Fibroblast of gingiva (primary cell): ENCODE results near the gene AQP9.
A peak's percentile ranks its signal among the peaks of the same experiment; 100 is the strongest.
"Not testable (repeated sequence)": the region's sequence is repeated elsewhere in the genome, so short reads cannot be mapped to it uniquely, and the experiment has no call there.

Experiments
- DNase-seq: peaks from one replicate; pipeline ENCODE4 v3.0.0-alpha.2; 2011; ENCODE audit warnings: low read depth

AQP9 gene

GRCh38 chr15:58182460-58183163 is 44.4 kb downstream of the AQP9 start:
- DNase-seq, result peak; percentile 38

- DNase-seq, result peak; percentile 59
Measured at GRCh38 chr15:58185439-58185838, 47.3 kb downstream of the AQP9 start.

GRCh38 chr15:58189148-58189811 is 51.1 kb downstream of the AQP9 start:
- no peak for DNase-seq

GRCh38 chr15:58190419-58190818 is 52.2 kb downstream of the AQP9 start:
- no peak for DNase-seq

- not testable (repeated sequence) for DNase-seq
Measured at GRCh38 chr15:58193636-58194035, 55.5 kb downstream of the AQP9 start.

GRCh38 chr15:58200739-58201138 is 62.6 kb downstream of the AQP9 start:
- no peak for DNase-seq

- DNase-seq, result peak; percentile 93
Measured at GRCh38 chr15:58201516-58201915, 63.3 kb downstream of the AQP9 start.

GRCh38 chr15:58203537-58203936 is 65.4 kb downstream of the AQP9 start:
- DNase-seq, result peak; percentile 99

GRCh38 chr15:58206151-58206550 is 68.0 kb downstream of the AQP9 start:
- DNase-seq, result no peak

GRCh38 chr15:58208217-58208616 is 70.0 kb downstream of the AQP9 start:
- not testable (repeated sequence) for DNase-seq

- peak; percentile 88 for DNase-seq
Measured at GRCh38 chr15:58209007-58209481, 70.9 kb downstream of the AQP9 start.

GRCh38 chr15:58210031-58210430 is 71.8 kb downstream of the AQP9 start:
- DNase-seq, result not testable (repeated sequence)

GRCh38 chr15:58212909-58213526 is 74.8 kb downstream of the AQP9 start:
- DNase-seq, result peak; percentile 62

- DNase-seq, result peak; percentile 89
Measured at GRCh38 chr15:58213587-58214338, 75.6 kb downstream of the AQP9 start.

- DNase-seq, result no peak
Measured at GRCh38 chr15:58214591-58215340, 76.6 kb downstream of the AQP9 start.

- DNase-seq, result no peak
Measured at GRCh38 chr15:58217460-58217859, 79.3 kb downstream of the AQP9 start.

GRCh38 chr15:58221591-58222241 is 83.5 kb downstream of the AQP9 start:
- peak; percentile 47 for DNase-seq

- no peak for DNase-seq
Measured at GRCh38 chr15:58222679-58223078, 84.5 kb downstream of the AQP9 start.

- no peak for DNase-seq
Measured at GRCh38 chr15:58223432-58223831, 85.3 kb downstream of the AQP9 start.

- peak; percentile 97 for DNase-seq
Measured at GRCh38 chr15:58224068-58224467, 85.9 kb downstream of the AQP9 start.
